Panc1 (cell line): Measurements from ENCODE around the gene FBRS. TPM values are rescaled to one million over a fixed set of nuclear protein-coding genes. Genes with fewer than 3 reads are reported as not detected.
A peak's percentile ranks its signal among the peaks of the same experiment; 100 is the strongest.

Source experiments
- ATAC-seq: fragments of 200-7000 bp; cut with Tn5 transposase; 2 replicates; pipeline ENCODE4 v1.9.1; 2020; ENCODE audit warnings: mild to moderate bottlenecking, moderate library complexity
- BruUV-seq: library from RNA; stranded (reverse); fragments of 400-500 nt; replicated peaks from 2 replicates; lab custom pipeline; 2021; lab: Mats Ljungman, UMichigan
- CTCF ChIA-PET: fragments of 300-600 bp; sonication (Branson Sonifier 250); formaldehyde crosslinking; loops from one replicate; lab custom pipeline; 2022; ENCODE audit warnings: antibody characterized with exemption; lab: Charles Lee
- POLR2A ChIA-PET: fragments of 300-600 bp; sonication (Branson Sonifier 250); formaldehyde crosslinking; loops from one replicate; lab custom pipeline; 2022; ENCODE audit warnings: antibody characterized with exemption; lab: Charles Lee
- DNase-seq: peaks from one replicate; pipeline ENCODE4 v3.0.0-alpha.2; 2010; ENCODE audit warnings: low read depth, low spot score
- H3K27ac ChIP-seq: 2 replicates; pipeline ENCODE4 v1.5.1; 2011; ENCODE audit warnings: mild to moderate bottlenecking, low read length, inconsistent platforms
- H3K27me3 ChIP-seq: fragments of 200-500 bp; sonication (Bioruptor generic); 2 replicates; pipeline ENCODE4 v1.6.0; 2014; ENCODE audit warnings: low read length, inconsistent platforms; ENCODE audit not compliant: control insufficient read depth, insufficient read depth
- H3K36me3 ChIP-seq: fragments of 200-500 bp; sonication (Bioruptor generic); 2 replicates; pipeline ENCODE4 v1.5.1; 2014; ENCODE audit warnings: inconsistent platforms, mild to moderate bottlenecking, low read length, moderate library complexity; ENCODE audit not compliant: control insufficient read depth, insufficient read depth
- H3K4me1 ChIP-seq: 2 replicates; pipeline ENCODE4 v1.5.1; 2011; ENCODE audit warnings: inconsistent platforms, mild to moderate bottlenecking, low read length, moderate library complexity; ENCODE audit not compliant: control insufficient read depth, insufficient read depth
- H3K4me3 ChIP-seq, 2 experiments: 2 replicates each; pipeline ENCODE4 v1.5.1; 2011 to 2012; ENCODE audit warnings: low read depth in 2 of 2, low read length in 2 of 2, mild to moderate bottlenecking in 2 of 2, inconsistent platforms in 1 of 2, moderate library complexity in 1 of 2
- H3K9me3 ChIP-seq: fragments of 200-500 bp; sonication (Bioruptor generic); 2 replicates; pipeline ENCODE4 v1.5.1; 2014; ENCODE audit warnings: low read depth, mild to moderate bottlenecking, inconsistent platforms, low read length, moderate library complexity; ENCODE audit not compliant: control insufficient read depth, insufficient read depth
- CTCF ChIP-seq: fragments of 450-650 bp; IDR thresholded peaks from 2 replicates; pipeline ENCODE4 v1.5.1; 2017; ENCODE audit warnings: mild to moderate bottlenecking
- POLR2AphosphoS5 ChIP-seq: IDR thresholded peaks from 2 replicates; pipeline ENCODE4 v1.6.1; 2012; ENCODE audit warnings: mild to moderate bottlenecking, low read depth, low read length, moderate library complexity
- REST ChIP-seq, 2 experiments: IDR thresholded peaks; 2 replicates each; pipeline ENCODE4 v1.6.1; 2011 to 2012; ENCODE audit warnings: low read depth in 2 of 2, control low read depth in 1 of 2, low read length in 1 of 2, mild to moderate bottlenecking in 1 of 2, moderate library complexity in 1 of 2; ENCODE audit not compliant: insufficient read depth in 1 of 2
- SIN3A ChIP-seq: IDR thresholded peaks from 2 replicates; pipeline ENCODE4 v1.6.1; 2012; ENCODE audit warnings: low read depth, mild to moderate bottlenecking, low read length, moderate library complexity, borderline replicate concordance; ENCODE audit not compliant: insufficient read depth
- TCF7L2 ChIP-seq: IDR thresholded peaks from 2 replicates; pipeline ENCODE4 v1.6.1; 2011; ENCODE audit warnings: mild to moderate bottlenecking, low read depth, low read length, inconsistent platforms
- in situ Hi-C: cut with HindIII; loops from 2 replicates; pipeline ENCODE4 v1.10.0; 2016; ENCODE audit warnings: low sequenced_read_pairs, low pct_unique_long_range_greater_than_20kb
- intact Hi-C: fragments of 100-400 bp; cut with micrococcal nuclease; formaldehyde crosslinking; loops from one replicate; pipeline ENCODE4 v1.10.0; 2022; ENCODE audit not compliant: unreplicated experiment
- total RNA-seq: library from RNA; stranded (reverse); gene quantifications from one replicate; pipeline ENCODE4 v1.2.1, GENCODE V29; 2021; ENCODE audit not compliant: unreplicated experiment

Gene FBRS
- total RNA-seq, 1 experiment from 2014 or later, result 103 TPM

DNA sequence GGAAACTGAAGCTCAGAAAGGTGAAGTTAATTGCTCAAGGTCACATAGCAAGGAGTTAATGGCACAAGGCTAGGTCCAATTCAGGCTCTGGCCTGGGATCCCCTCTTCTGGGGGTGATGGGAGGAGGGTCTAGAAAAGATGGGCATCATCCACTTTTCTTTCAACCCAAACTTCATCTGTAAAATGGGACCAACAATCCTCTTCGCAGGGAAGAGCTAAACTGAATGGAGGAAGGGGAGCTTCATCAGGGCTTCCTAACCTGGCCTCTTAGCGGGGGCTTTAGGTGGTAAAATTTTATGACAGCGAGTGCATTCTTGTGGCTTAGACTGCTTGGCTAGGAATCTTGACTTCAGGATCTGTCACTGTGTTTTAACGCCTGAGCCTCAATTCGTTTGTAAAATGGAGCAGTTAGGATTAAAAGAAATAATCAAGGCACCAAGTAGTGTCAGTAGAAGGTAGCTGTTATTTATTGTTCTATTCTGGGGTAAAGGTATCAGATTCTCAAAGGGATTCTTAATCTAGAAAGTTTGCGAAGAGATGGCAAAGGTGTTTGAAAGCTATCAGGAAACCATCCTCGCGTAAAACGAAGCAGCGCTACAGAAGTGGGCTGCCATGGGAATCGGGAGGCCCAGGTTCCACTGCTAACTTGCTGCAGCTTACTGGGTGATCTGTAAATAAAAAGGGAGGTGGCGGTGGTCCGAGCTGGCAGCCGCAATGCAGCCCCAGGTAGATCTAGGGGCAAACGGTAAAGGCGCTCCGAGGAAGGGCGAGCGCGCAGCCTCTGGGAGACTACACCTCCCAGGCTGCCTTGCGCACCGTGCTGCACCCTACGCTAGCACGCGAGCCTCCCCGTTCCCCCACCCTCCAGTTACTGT is 39.3 kb downstream of the FBRS start:
- H3K36me3 ChIP-seq, result peaks cover 15% of the 10 kb centered on the region
- no peaks in the 10 kb centered on the region for H3K9me3 ChIP-seq
- peak overlapping the region; percentile 83 to 91 for H3K4me3 ChIP-seq
- H3K27ac ChIP-seq, result peak overlapping the region; percentile 97
- ChIA-PET CTCF (no interaction called here), POLR2A (interaction anchor here (0.6 to 1.4 kb wide), 3 partner anchors 39 to 1101 kb away, joined by 5 to 10 read pairs (median 7); partner anchors contain the start of gene FBRS)
- BruUV-seq, result TSS peak; percentile 96
- in situ Hi-C loops (no loop called here), intact Hi-C loops (no loop called here)
- TF ChIP-seq POLR2AphosphoS5, result no peak
- TF ChIP-seq REST (IDR thresholded peaks at IDR 0.05; ENCODE audit: insufficient read depth in 1 of 2, low read depth in 2 of 2, low read length in 1 of 2), result no peak
- no peak for TF ChIP-seq CTCF
- TF ChIP-seq TCF7L2, result no peak
- TF ChIP-seq SIN3A, result no peak
- DNase-seq (peak; percentile 8), ATAC-seq (peak; percentile 93)
- H3K4me1 ChIP-seq, result peaks cover 19% of the 10 kb centered on the region
- H3K27me3 ChIP-seq, result no peaks in the 10 kb centered on the region

DNA sequence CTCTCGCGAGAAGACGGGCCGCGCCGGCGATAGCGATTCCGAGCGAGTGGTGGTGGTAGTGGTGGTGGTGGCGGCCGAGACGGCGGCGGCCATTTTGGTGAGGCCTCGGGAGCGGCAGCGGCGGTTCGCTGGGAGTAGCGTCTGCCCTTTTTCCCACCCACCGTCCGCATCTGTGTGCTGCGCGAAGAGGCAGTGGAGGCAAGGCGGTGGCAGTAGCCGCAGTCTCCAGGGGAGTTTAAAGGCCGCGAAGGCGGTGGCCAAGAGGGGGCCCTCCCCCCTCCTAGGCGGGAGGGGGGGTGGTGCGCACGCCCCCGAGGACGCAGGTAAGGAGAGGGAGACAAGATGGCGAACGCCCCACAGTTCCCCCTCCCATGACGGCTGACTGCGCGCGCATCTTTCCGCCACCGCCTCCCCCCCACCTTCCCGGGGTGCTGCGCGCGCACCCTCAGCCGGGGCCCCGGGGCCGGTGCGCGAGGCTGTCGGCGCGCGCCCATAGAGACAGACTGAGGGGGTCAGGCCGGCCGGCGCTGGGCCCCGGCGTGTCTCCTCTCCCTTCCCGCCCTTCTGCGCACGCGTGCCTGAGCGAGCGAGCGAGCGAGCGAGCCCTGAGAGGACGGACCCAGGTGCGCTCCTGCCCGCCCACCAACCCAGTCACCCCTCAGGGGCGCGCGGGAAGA is 40.0 kb downstream of the FBRS start:
- Histone ChIP-seq H3K36me3 (peaks cover 15% of the 10 kb centered on the region), H3K9me3 (no peaks in the 10 kb centered on the region), H3K27ac (peak overlapping the region; percentile 97), H3K4me3 (peak overlapping the region; percentile 83 to 91), H3K4me1 (peaks cover 19% of the 10 kb centered on the region), H3K27me3 (no peaks in the 10 kb centered on the region)
- TF ChIP-seq TCF7L2 (no peak), SIN3A (no peak; the same call in 1 of the 2 replicates), POLR2AphosphoS5 (peak; percentile 83)
- intact Hi-C loops, result no loop called here
- ChIA-PET CTCF (no interaction called here), POLR2A (interaction anchor here (0.9 to 1.4 kb wide), 3 partner anchors 40 to 64 kb away, joined by 3 to 10 read pairs (median 5); partner anchors contain the start of gene FBRS)
- in situ Hi-C loops, result no loop called here
- DNase-seq (peak; percentile 86), ATAC-seq (peak; percentile 85)
- BruUV-seq, result no TSS peak
